ENCODE data around the gene CLRN1.

GRCh38 chr3:150876611-150877265 lies 95.8 kb downstream of the CLRN1 start:
- TF ChIP-seq, protein P1, sequence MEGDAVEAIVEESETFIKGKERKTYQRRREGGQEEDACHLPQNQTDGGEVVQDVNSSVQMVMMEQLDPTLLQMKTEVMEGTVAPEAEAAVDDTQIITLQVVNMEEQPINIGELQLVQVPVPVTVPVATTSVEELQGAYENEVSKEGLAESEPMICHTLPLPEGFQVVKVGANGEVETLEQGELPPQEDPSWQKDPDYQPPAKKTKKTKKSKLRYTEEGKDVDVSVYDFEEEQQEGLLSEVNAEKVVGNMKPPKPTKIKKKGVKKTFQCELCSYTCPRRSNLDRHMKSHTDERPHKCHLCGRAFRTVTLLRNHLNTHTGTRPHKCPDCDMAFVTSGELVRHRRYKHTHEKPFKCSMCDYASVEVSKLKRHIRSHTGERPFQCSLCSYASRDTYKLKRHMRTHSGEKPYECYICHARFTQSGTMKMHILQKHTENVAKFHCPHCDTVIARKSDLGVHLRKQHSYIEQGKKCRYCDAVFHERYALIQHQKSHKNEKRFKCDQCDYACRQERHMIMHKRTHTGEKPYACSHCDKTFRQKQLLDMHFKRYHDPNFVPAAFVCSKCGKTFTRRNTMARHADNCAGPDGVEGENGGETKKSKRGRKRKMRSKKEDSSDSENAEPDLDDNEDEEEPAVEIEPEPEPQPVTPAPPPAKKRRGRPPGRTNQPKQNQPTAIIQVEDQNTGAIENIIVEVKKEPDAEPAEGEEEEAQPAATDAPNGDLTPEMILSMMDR (conservative IDR thresholded peaks at IDR 0.05 in 1 of 2, IDR thresholded peaks at IDR 0.05 in 1 of 2; ENCODE audit: low read depth in 1 of 2, low read length in 2 of 2) = no peak
- no peak for TF ChIP-seq EZH2 (IDR thresholded peaks at IDR 0.05; ENCODE audit: low read length, missing control alignments)

Measured in fibroblast of lung (primary cell).